ENCODE measurements around the gene C11orf91.
"Not testable (repeated sequence)": the region's sequence is repeated elsewhere in the genome, so short reads cannot be mapped to it uniquely, and the experiment has no call there.

Gene C11orf91

DNA sequence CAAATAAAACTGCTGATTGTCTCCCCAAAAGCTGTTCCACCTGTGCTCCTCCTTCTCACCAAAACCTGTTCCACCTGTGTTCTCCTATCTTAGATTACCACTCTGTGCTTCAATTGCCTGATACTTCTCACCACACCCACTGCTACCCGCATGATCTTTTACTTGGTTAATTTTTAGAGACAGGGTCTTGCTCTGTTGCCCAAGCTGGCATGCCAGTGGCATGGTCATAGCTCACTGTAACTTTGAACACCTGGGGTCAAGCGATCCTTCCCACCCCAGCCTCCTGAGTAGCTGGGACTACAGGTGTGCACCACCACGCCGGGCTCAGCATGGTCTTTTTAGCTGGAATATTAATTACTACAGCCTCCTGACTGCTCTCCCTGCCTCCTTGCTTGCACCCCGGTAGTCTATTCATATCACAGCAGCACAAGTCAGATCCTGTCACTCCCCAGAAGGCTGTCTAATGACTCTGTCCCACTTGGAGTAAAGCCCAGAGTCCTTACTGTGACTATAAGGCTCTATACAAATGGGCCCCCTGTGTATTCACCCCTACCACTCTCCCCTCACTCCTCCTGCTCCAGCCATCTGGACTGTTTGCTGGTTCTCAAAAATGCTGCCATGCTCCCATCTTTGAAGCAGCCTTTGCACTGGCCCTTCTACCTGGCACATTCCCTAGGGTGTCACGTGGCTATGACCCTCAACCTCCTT, 3.5 kb downstream of the C11orf91 start:
- no peak for DNase-seq (ENCODE audit: low read depth, low spot score)

DNA sequence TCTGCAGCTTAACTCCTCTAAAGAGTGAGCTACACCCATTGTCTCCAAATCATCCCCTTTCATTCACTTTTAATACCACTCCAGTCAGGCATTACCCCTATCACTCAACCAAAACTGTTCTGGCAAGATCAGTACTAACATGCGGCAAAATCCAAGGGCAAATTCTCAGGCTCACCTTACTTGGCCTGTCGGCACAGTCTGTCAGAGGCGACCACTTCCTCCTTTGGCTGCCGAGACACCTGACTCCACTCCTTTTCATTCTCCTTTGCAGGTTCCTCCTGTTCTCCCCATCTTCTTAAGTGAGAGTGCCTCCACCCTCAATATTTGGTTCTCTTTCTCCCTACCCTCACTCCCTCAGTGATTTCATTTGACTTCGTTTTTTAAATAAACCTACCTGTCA, 4.2 kb downstream of the C11orf91 start:
- no peak for DNase-seq (ENCODE audit: low read depth, low spot score)

DNA sequence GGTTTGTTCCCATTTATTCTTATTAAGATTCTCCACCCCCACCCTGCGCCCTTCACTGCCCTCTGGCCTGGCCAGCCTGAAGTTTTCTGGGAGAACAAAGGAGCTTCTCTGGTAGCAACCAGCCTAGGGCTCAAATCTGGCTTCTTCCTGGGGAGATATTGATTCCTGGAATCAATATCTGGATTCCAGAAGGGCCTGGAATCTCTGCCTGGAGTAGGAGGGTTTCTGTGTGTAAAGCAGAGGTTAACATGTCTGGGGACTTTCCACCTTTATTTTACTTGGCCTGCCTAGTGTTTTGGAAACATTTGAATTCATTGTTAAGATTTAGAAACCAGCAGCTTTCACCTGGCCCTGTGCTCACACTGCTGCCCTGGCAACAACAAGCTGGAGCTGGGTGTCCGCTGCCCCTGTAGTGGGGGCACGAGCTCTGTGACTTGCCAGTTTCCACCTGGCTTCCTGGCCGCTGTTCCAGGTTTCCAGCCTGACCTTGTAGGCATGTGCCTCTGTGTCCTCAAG, 5.5 kb downstream of the C11orf91 start:
- no peak for DNase-seq (ENCODE audit: low read depth, low spot score)

DNA sequence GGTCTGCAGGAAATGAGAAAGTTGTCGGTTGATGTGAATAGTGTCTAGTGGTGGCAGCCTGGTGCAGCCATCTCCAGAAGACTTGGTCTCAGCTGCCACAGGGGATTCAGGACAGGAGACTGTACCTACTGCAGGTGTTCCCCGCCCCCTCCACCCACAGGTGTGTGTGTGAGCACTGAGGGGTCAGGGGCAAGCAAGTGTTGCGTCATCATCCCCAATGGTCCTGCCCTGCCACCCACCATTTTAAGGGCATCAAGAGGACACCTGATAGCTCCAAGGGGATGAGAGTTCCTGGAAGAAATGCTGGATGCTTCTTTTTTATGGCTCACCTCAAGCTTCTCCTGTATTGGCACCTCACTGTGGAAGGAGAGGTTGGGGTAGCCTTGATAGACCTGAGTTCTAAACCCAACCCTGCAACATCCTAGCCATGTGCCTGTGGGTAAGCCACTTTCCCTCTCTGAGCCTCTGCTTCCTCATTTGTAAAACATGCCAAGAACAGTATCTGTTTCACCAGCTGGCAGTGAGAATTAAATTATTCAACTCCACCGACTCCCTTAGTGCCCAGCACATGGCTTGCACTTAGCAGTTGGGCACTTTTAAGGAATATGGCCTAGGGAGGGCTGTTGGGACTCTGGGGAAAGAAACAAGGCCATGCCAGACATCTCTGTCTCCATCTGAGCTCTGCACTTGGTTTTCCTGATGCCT, 6.1 kb downstream of the C11orf91 start:
- DNase-seq (ENCODE audit: low read depth, low spot score) = no peak

DNA sequence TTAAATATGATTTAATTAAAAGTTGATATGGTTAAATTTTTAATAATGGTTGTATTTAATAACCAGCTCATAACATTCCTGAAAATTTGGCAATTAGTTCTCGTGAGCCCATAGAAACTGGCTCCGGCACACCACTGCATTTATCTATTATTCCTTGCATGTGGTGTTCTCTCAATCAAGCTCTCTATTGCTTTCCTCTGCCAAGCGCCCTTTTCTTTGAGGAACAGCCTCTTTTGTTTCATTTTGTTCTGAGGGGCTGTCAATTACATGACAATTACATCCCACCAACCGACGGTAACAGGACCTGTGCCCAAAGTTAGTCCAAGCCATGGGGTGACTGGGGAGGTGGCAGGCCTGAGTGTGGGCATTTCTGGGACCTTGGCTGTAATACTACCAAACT, 8.1 kb downstream of the C11orf91 start:
- no peak for DNase-seq (ENCODE audit: low read depth, low spot score)

DNA sequence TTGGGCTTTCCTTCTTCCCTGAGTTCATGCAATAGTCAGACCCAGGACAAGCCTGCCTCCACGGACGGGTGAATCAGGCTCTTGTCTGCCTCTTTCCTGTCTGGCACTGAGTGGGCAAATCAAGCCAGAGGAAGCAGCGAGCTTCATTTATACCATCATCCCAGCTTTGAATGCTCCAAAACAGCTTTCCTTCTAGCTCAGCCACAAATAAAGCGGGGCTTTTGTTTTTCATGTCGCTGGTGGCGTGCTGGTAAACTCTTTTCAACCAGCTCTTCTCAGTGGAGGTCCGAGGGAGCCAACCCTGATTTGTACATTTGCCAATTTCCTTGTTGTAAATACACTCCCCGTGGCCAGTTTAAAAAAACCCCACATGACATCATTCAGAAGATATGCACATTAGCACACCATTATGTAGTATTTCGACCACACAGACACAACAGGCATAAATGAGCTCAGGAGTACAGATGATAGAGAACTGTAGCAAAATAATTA, 8.6 kb downstream of the C11orf91 start:
- peak; percentile 92 for DNase-seq (ENCODE audit: low read depth, low spot score)

DNA sequence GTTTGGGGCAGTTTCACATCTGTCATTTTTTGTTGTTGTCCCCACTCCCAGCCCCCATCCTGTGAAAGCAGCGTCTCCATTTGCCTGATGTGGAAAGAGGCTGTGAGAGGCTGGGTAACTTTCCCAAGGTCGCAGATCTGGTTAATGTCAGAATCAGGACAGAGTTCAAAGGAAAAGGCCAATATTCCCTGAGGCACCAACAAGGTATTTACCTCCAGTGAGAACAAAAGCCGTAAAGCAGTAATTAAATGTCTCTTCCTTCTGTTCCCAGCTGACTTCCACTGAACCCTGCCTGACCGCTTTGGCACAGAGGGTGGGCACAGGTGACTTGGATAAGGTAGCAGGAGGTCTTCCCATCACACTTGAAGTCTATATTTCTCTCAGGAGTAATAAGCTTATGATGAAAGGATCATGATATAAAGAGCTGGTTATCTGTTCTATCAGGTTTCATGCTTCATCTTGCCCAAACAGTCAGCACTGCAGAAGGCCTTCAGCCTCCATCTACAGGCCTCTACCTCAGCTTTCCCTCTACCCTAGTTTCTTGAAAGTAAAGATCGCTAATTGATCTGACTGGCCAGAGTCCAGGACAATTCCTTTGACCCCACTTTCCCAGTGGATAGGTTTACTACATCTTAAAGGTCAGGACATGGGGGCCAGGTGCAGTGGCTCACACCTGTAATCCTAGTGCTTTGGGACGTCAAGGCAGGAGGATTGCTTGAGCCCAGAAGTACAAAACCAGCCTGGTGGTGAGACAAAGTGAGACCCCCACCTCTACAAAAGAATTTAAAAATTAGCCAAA, 9.4 kb downstream of the C11orf91 start:
- no peak for DNase-seq (ENCODE audit: low read depth, low spot score)

DNA sequence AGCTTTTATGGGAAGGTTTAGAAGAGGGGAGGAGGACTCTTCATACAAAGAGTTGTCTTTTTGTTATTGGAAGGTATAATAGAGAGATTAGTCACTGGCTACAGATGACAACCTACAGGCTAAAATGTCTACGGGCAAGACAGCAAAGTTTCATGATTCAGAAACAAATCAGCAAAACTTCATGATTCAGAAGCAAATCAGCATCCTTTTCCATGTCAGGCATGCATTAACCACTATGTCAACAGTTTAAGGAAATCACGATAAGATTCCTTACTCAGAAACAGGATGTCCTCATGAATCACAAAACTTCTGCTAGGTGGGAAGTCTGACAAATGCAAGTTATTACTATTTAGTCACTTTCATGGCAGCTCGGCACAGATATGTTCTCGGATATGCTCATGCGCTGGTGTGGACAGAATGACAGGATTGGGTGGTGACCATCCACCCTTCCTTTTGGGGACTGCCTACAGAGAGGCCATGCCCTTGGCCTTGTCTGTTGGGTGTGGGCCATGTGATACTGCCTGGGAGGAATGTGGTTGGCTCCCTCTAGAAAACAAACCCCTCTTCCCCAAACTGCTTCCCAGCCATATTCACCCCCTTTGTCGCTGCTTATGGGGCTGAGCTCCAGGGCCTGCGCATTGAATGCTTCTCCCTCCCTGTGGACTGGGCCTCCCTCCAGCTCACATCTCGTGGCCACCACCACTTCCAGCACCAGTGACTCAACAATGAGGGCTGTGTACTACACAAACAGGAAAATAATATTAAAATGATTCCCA, 10.1 kb downstream of the C11orf91 start:
- DNase-seq (ENCODE audit: low read depth, low spot score) = peak; percentile 33

DNA sequence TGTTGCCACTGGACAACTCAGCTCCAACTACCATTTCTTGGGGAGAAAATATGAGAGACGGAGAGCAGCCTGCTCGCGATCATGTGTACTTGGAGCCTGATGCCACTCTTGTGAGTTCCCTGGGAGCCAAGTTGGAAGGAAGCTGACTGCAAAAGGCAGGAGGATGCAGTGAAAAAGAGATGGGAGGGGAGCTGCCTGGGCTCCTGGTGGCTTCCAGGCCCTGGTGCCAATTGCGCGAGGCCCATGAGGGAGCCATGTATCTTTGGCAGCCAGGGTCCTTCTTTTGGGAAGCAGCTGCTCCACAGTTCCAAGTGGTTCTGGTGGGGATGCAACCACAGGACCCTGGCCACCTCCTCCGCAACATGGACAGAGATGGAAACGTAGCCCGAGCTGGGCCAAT, 11.1 kb downstream of the C11orf91 start:
- DNase-seq (ENCODE audit: low read depth, low spot score) = no peak

DNA sequence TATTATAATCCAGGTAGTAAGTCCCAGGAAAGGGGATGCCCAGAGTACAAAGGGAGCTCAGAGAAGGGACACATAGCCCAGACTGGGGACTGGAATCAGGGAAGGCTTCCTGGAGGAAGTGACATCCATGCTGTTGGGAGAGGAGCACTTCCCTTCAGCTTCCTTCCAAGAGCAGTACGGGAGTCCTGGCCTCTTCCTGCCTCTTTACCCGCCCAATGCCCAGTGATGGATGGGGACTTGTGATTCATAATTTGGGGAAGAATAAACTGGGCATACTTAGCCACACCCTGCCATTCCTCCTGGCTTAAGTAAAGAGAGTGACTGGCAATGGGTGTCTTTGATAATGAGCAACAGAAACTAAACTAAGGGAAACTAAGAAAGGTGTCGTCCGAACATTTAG, 11.5 kb downstream of the C11orf91 start:
- DNase-seq (ENCODE audit: low read depth, low spot score) = no peak

DNA sequence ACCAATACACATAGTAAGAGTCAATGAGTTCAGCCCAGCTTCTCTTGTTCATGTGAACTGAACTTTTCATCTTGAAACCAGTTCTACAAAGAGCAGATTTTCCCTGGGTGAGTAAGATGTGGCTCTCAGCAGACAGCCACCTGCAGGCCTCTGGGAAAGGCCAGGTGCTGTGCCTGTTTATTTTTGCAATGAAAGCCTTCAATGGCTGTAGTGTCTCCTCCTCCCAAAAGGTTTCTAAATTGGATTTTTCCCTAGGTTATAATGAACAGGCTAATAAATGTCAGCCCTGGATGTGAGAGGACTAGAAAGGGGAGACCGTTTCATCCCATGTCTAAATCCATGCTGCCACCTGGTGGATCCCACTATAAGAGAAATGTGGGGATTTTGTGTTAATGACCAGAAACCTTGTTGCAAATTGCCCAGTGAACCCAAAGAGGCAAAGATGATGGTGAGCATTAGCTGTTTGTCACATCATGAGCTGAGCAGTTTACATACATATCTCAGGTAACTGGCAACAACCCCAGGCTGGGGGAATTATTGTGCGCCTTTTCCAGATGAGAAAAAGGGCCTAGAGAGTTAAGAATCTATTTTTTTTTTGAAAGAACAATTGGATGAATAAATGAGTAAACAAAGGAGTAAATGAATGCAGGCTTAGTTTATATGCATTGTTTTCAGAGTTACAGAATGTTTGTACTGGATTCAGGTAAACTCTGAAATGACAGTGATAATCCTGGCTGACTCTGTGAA, 12.7 kb downstream of the C11orf91 start:
- DNase-seq (ENCODE audit: low read depth, low spot score) = peak; percentile 37

DNA sequence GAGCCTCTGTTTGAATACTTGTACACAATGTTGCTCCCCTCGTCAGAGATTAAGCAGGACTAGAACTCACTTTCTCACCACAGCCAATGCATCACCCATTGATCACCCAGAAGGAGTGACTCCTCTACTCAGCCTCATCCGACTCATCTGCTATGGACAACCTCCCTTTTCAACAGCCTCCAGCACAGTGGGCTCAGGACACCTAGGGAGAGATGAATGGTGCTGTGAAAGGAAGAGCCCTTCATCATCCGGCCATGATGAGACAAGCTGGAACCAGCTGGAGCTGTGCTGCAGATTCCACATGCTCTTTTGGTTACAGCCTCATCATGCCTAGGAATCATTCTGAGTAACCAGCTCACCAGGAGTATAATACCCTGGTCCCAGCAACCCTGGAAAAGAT, 15.5 kb downstream of the C11orf91 start:
- no peak for DNase-seq (ENCODE audit: low read depth, low spot score)

DNA sequence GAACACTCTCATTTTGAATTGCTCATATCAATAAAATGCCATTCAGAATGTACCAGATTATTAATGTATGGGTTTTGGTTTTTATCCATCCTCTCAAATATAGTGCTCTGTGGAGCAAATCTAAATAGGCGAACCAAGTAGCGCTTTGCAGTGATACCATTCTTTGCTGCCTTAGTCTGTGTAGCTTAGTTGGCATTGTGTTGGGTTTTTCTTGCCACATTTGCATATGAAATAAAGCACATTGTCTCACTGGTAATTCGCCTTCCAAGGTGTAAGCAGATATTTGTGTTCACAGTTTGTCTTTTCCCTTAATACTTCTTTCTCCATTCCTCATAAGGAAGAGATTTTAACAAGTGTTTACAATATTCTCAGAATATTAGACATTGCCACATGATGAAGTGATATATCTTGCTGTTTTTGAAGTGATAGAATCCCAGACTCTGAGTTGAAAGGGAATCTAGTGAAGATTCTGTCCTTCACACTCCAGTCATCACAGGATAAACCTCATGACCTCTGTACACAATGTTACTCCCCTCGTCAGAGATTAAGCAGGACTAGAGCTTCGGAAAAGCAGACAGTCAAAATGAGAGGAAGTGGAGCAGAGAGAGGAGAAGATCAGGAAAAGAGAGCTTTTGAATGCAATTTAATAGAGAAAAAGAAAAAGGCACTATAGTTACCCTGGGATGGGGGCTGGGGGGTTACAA, 16.5 kb downstream of the C11orf91 start:
- DNase-seq (ENCODE audit: low read depth, low spot score) = no peak

DNA sequence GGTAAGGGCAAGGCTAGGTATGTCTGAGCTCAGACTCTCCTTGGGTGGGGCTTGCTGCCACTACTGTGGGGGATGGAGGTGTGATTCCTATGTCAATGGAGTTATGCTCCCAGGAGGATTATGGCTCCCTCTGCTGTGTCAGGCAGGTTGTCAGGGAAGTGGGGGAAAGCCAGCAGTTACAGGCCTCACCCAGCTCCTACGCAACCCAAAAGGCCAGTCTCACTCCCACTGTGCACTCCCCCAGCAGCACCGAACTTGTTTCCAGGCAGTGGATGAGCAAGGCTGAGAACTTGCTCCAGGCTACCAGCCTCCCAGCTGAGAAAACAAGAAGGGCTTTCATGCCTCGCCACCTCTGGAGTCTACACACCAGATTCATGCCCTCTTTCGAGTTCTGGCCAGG, 18.2 kb downstream of the C11orf91 start:
- DNase-seq (ENCODE audit: low read depth, low spot score) = peak; percentile 78

DNA sequence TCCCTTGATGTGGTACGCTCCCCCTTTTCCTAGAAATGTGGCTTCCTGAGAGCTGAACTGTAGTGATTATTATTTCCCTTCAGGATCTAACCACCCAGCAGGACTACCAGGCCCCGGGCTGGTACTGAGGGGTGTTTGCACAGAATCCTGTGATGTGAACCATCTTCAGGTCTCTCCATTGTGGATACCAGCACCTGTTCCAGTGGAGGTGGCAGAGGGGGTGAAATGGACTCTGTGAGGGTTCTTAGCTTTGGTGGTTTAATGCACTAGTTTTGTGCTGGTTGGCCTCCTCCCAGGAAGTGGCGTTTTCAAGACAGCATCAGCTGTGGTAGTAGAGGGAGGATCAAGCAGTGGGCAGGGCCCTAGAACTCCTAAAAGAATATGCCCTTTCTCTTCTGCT, 18.6 kb downstream of the C11orf91 start:
- DNase-seq (ENCODE audit: low read depth, low spot score) = no peak

DNA sequence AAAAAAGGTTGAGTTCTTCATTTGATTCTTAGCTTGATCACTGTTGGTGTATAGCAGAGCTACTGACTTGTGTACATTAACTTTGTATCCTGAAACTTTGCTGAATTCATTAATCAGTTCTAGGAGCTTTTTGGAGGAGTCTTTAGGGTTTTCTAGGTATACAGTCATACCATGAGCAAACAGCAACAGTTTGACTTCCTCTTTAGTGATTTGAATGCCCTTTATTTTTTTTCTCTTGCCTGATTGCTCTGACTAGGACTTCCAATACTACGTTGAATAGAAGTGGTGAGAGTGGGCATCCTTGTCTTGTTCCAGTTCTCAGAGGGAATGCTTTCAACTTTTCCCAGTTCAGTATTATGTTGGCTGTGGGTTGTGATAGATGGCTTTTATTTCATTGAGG, 22.0 kb downstream of the C11orf91 start:
- DNase-seq (ENCODE audit: low read depth, low spot score) = not testable (repeated sequence)

DNA sequence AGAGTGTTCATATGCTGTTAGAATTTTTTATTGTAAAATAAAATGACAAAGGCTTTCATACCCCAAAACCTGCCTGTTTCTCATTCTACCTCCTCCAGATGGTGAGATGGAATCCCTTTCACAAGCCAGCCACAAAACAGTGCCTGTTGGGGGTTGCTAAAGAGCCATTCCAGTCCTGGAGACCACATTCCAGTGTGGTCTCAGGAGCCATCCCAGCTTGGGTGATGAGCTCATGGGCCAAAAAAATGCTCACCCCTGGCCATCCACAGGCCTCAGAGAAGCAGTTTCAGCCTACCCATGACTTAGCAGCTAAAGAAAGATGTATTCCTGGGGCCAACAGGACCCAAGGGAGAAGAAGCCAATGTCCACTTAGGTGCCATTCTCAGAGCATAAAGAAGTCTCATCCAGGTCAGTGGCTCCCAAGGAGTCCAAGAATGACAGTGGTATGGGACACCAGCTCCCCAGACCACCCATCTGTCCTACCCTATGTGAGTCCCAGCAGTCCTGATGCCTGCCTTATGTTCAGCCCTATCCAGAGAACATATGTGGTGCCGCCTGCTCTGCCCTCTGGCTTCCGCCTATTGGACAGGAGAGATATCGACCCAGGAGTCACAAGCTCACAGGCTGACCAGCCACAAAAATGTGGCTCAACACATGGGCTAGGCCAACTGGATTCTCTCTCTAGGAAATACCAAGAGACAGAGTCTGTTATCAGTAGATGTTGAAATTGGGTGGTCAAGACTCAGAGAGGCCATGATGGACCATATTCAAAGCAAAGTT, 26.4 kb downstream of the C11orf91 start:
- DNase-seq (ENCODE audit: low read depth, low spot score) = no peak

DNA sequence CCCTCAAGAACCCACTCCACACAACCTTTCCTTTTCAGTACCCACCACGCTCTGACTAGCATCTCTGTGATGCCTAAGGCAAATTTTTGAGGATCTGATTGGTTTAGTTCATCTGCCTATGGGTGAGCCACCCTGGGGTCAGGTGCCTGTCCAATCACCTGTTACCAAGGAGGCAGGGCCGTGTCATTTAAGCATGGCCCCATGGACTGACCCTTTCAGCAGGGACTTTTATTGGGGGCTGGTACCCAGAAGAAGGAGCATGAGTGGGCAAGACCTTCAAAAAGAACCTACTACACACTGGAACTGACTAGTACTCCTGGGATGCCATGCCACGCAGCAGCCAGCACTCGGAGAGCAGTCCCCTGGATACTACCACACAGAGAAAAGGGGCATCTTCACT, 28.4 kb downstream of the C11orf91 start:
- DNase-seq (ENCODE audit: low read depth, low spot score) = no peak

DNA sequence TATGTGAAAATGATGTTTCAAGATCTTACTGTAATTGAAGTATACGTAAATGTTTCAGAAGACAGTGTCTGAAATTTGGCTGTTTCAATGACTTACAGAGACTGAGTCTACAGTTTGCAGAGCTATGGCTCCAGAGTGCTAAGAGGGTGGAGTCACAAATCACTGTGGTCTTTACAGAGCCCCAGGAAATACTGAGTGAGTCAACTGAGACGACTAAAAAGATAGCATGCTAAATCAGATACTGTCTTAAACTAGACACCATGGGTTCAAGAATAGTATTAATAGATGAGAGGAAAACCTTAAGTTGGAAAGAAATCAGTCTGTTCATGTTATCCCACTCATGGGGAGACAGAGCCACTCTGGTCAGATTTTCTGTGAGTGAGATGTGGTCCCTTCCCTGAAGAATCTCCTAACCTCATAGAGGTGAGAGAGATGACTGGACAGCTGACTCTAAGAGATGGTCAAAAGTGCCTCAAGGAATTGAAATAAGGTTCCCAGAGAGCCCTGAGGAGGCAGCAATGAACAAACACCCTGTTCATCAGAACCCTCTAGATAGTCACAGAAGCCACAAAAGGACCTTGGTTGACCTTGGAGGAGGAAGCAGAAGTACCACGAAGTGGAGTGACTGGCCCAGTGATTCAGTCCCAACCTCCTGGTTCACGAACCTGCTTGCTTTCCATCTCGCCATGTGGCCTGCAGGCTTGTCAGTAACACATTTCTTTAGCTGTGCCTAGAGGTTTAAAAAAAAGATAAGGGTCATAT, 30.2 kb downstream of the C11orf91 start:
- no peak for DNase-seq (ENCODE audit: low read depth, low spot score)
